Aorta (tissue), 5 donors: ENCODE results near the gene SPDEF. TPM values are rescaled to one million over a fixed set of nuclear protein-coding genes. Genes with fewer than 3 reads are reported as not detected.

Experiments used
- ATAC-seq: fragments of 200-7000 bp; cut with Tn5 transposase; one replicate; pipeline ENCODE4 v1.9.1; 2022; ENCODE audit warnings: moderate library complexity; ENCODE audit not compliant: low FRiP score
- DNase-seq, 2 donors: peaks; one replicate each; pipeline ENCODE4 v3.0.0-alpha.2; 2020
- H3K27ac ChIP-seq, 2 donors: one replicate each; pipeline ENCODE4 v1.5.1; 2013; ENCODE audit warnings: low read length in 2 of 2, mild to moderate bottlenecking in 2 of 2, moderate library complexity in 2 of 2, control low read depth in 1 of 2, inconsistent platforms in 1 of 2, low read depth in 1 of 2
- H3K27me3 ChIP-seq, 2 donors: one replicate each; pipeline ENCODE4 v1.6.1; 2013; ENCODE audit warnings: control low read depth in 1 of 2, low read length in 1 of 2, mild to moderate bottlenecking in 1 of 2, moderate library complexity in 1 of 2; ENCODE audit not compliant: insufficient read depth in 2 of 2, control insufficient read depth in 1 of 2
- H3K36me3 ChIP-seq, 2 donors: one replicate each; pipeline ENCODE4 v1.6.1; 2013; ENCODE audit warnings: control low read depth in 1 of 2, low read length in 1 of 2, mild to moderate bottlenecking in 1 of 2; ENCODE audit not compliant: insufficient read depth in 2 of 2, control insufficient read depth in 1 of 2
- H3K4me1 ChIP-seq, 2 donors: one replicate each; pipeline ENCODE4 v1.6.1; 2013; ENCODE audit warnings: low read length in 2 of 2, control low read depth in 1 of 2, mild to moderate bottlenecking in 1 of 2, moderate library complexity in 1 of 2; ENCODE audit not compliant: insufficient read depth in 2 of 2, control insufficient read depth in 1 of 2
- H3K4me3 ChIP-seq, 2 donors: one replicate each; pipeline ENCODE4 v1.5.1; 2013; ENCODE audit warnings: low read length in 2 of 2, control low read depth in 1 of 2, mild to moderate bottlenecking in 1 of 2
- H3K9me3 ChIP-seq: one replicate; pipeline ENCODE4 v1.6.1; 2013; ENCODE audit warnings: mild to moderate bottlenecking, low read length; ENCODE audit not compliant: control insufficient read depth
- WGBS, 2 donors: extraction: QIAGEN DNeasy Blood & Tissue Kit; methylation state at CpG; one replicate each; pipeline ENCODE4 v1.1.7; 2013; 5-methylcytosine and 5-hydroxymethylcytosine counted together
- intact Hi-C, 2 donors: fragments of 100-400 bp; cut with DNase I; formaldehyde crosslinking; loops; one replicate each; pipeline versions ENCODE4 v1.14.2 to v1.15.0; 2022
- polyA plus RNA-seq, 2 donors: library from polyadenylated mRNA; stranded (reverse); fragments of 200-250 nt; gene quantifications; one replicate each; pipeline ENCODE4 v1.2.3, GENCODE V29; 2013
- total RNA-seq, 2 donors: library from RNA; stranded (reverse); fragmentation: NEBNext Ultra II Directional; extraction: Animal tissue kit (Norgen Biotek cat#: 25700); gene quantifications; one replicate each; pipeline ENCODE4 v1.2.1, GENCODE V29; 2021
- donor health status: healthy with polysubstance abuse.
- donor health status: Bipolar disorder and iron deficiency.
- donor health status: DM: no; HTN: no; CAD: no.
- donor health status: DM: no; HTN: no; CAD: no.
- donor health status: DM: yes; HTN: yes; CAD: no.

The SPDEF gene
- total and polyA plus RNA-seq, 4 donors = 0.23 to 3.0 (median 0.67) TPM; not detected in 1

GRCh38 chr6:34554291-34555006 is 1.7 kb downstream of the SPDEF start:
- H3K4me3 ChIP-seq = no peak overlapping the region
- intact Hi-C loops = no loop called here
- H3K27me3 ChIP-seq = no peaks in the 10 kb centered on the region
- DNase-seq (no peak), ATAC-seq (no peak)
- no peaks in the 10 kb centered on the region for H3K4me1 ChIP-seq
- H3K9me3 ChIP-seq = peaks cover 1% of the 10 kb centered on the region
- 63 to 65% methylated on average over 14 to 15 of the region's 15 CpGs for WGBS, 2 donors
- H3K27ac ChIP-seq = no peak overlapping the region
- H3K36me3 ChIP-seq = no peaks in the 10 kb centered on the region

GRCh38 chr6:34553750-34554149 is 2.4 kb downstream of the SPDEF start:
- Histone ChIP-seq H3K36me3 (no peaks in the 10 kb centered on the region), H3K4me1 (no peaks in the 10 kb centered on the region), H3K27me3 (no peaks in the 10 kb centered on the region), H3K4me3 (no peak overlapping the region), H3K9me3 (peaks cover 1% of the 10 kb centered on the region), H3K27ac (no peak overlapping the region)
- WGBS, 2 donors = 82 to 83% methylated on average over 10 of the region's 10 CpGs
- intact Hi-C loops = no loop called here
- no peak for ATAC-seq
- no peak for DNase-seq

GRCh38 chr6:34553146-34553545 is 3.0 kb downstream of the SPDEF start:
- no peaks in the 10 kb centered on the region for H3K4me1 ChIP-seq
- intact Hi-C loops = no loop called here
- no peak overlapping the region for H3K27ac ChIP-seq
- H3K9me3 ChIP-seq = no peaks in the 10 kb centered on the region
- DNase-seq = no peak
- no peaks in the 10 kb centered on the region for H3K36me3 ChIP-seq
- ATAC-seq = no peak
- WGBS, 2 donors = 74 to 80% methylated on average over 4 of the region's 4 CpGs
- H3K4me3 ChIP-seq = no peak overlapping the region
- H3K27me3 ChIP-seq = no peaks in the 10 kb centered on the region

- DNase-seq = no peak
- no peaks in the 10 kb centered on the region for H3K4me1 ChIP-seq
- no peak overlapping the region for H3K4me3 ChIP-seq
- no peaks in the 10 kb centered on the region for H3K27me3 ChIP-seq
- intact Hi-C loops = no loop called here
- ATAC-seq = no peak
- H3K9me3 ChIP-seq = no peaks in the 10 kb centered on the region
- H3K27ac ChIP-seq = no peak overlapping the region
- 83 to 90% methylated on average over 5 of the region's 5 CpGs for WGBS, 2 donors
- H3K36me3 ChIP-seq = no peaks in the 10 kb centered on the region
Observed at GRCh38 chr6:34552620-34553019, 3.5 kb downstream of the SPDEF start.

GRCh38 chr6:34551720-34552119 is 4.4 kb downstream of the SPDEF start:
- Histone ChIP-seq H3K4me3 (no peak overlapping the region), H3K27ac (no peak overlapping the region), H3K27me3 (no peaks in the 10 kb centered on the region), H3K4me1 (no peaks in the 10 kb centered on the region), H3K9me3 (no peaks in the 10 kb centered on the region), H3K36me3 (no peaks in the 10 kb centered on the region)
- DNase-seq (no peak), ATAC-seq (no peak)
- intact Hi-C loops = no loop called here
- 93 to 98% methylated on average over 8 of the region's 8 CpGs for WGBS, 2 donors

- no peak for DNase-seq
- Histone ChIP-seq H3K4me1 (no peaks in the 10 kb centered on the region), H3K4me3 (no peak overlapping the region), H3K36me3 (no peaks in the 10 kb centered on the region), H3K9me3 (no peaks in the 10 kb centered on the region), H3K27ac (no peak overlapping the region), H3K27me3 (no peaks in the 10 kb centered on the region)
- WGBS, 2 donors = 93 to 100% methylated on average over 1 to 2 of the region's 2 CpGs
- intact Hi-C loops = no loop called here
- ATAC-seq = no peak
Observed at GRCh38 chr6:34549804-34550202, 6.3 kb downstream of the SPDEF start.

- H3K4me3 ChIP-seq = no peak overlapping the region
- DNase-seq = no peak
Observed at GRCh38 chr6:34549026-34549803, 6.9 kb downstream of the SPDEF start.

GRCh38 chr6:34547701-34548644 is 8.2 kb downstream of the SPDEF start:
- no peaks in the 10 kb centered on the region for H3K36me3 ChIP-seq
- intact Hi-C loops = no loop called here
- 92% methylated on average over 11 of the region's 11 CpGs for WGBS, 2 donors
- H3K9me3 ChIP-seq = no peaks in the 10 kb centered on the region
- DNase-seq (no peak), ATAC-seq (no peak)
- H3K27ac ChIP-seq = no peak overlapping the region
- no peak overlapping the region for H3K4me3 ChIP-seq
- no peaks in the 10 kb centered on the region for H3K4me1 ChIP-seq
- no peaks in the 10 kb centered on the region for H3K27me3 ChIP-seq

More at GRCh38 chr6:34549026-34549803, 6.9 kb downstream of the SPDEF start:
- WGBS, 2 donors = 90 to 95% methylated on average over 16 of the region's 16 CpGs
- Histone ChIP-seq H3K4me1 (no peaks in the 10 kb centered on the region), H3K9me3 (no peaks in the 10 kb centered on the region), H3K27me3 (no peaks in the 10 kb centered on the region), H3K27ac (no peak overlapping the region), H3K36me3 (no peaks in the 10 kb centered on the region)
- no peak for ATAC-seq
- intact Hi-C loops = no loop called here
